ENCODE data around the gene FAM186B.

DNA sequence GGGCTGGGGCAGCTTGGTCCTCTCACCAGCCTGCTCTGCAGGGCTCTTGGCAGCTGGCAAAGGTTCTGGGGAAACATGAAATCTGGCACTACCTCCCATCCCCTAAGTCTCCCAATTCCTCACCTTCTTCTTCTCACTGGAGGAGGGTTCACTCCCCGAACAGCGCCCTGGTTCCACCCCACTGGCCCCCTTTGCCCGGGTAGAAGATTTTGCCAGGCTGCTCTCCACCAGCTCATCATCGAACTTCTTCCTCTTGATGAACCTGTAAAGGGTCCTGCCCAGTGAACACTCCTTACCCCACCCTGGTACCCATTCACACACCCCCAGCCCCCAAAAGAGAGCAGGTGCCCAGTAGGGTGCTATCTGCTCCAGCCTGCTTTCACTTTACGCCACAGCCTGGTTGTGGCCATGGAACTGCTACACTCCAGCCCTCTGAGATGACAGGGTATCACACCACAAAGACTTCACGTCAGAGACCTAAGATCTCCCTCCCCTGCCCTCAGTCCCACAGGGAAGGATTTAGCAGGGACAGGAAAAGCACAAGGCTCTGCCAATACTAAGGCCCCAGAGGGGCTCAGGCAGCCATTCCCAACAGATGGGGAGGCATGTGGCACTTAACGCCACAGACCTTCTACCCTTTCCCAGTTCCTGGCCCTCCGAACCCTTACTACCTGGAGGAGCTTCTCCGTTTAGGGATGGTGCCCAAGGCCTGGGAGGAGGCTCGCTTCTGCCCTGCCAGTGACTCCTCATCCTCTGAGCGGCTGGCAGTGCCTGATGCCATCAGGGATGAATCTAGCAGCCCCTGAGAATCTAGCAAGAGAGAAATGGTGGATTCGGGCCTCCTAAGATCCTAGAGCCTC lies 39.8 kb downstream of the FAM186B start:
- TF ChIP-seq, protein P1, sequence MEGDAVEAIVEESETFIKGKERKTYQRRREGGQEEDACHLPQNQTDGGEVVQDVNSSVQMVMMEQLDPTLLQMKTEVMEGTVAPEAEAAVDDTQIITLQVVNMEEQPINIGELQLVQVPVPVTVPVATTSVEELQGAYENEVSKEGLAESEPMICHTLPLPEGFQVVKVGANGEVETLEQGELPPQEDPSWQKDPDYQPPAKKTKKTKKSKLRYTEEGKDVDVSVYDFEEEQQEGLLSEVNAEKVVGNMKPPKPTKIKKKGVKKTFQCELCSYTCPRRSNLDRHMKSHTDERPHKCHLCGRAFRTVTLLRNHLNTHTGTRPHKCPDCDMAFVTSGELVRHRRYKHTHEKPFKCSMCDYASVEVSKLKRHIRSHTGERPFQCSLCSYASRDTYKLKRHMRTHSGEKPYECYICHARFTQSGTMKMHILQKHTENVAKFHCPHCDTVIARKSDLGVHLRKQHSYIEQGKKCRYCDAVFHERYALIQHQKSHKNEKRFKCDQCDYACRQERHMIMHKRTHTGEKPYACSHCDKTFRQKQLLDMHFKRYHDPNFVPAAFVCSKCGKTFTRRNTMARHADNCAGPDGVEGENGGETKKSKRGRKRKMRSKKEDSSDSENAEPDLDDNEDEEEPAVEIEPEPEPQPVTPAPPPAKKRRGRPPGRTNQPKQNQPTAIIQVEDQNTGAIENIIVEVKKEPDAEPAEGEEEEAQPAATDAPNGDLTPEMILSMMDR (IDR thresholded peaks at IDR 0.05; ENCODE audit: borderline replicate concordance, extremely low read depth, low read length, poor library complexity, severe bottlenecking) = no peak
- no peak for TF ChIP-seq EZH2 (IDR thresholded peaks at IDR 0.05; ENCODE audit: borderline replicate concordance, low read depth, low read length, severe bottlenecking)
